HepG2 (cell line): ENCODE data around the gene AJUBA. TPM values are rescaled to one million over a fixed set of nuclear protein-coding genes. Genes with fewer than 3 reads are reported as not detected.

Experiments
- CEBPZ ChIP-seq: IDR thresholded peaks from 2 replicates; pipeline ENCODE4 v1.6.1; 2012; ENCODE audit warnings: low read length, improper control_type of control experiment
- ERF ChIP-seq: IDR thresholded peaks from 2 replicates; pipeline ENCODE4 v1.6.1; 2018; ENCODE audit warnings: missing biosample characterization, missing genetic modification reagents
- ETV6 ChIP-seq: sonication (generic); formaldehyde crosslinking; conservative IDR thresholded peaks from 2 replicates; pipeline ENCODE4 v1.4.0; 2020; ENCODE audit warnings: missing genetic modification reagents
- FUBP1 ChIP-seq: sonication (generic); formaldehyde crosslinking; IDR thresholded peaks from 2 replicates; pipeline ENCODE4 v1.5.1; 2020; ENCODE audit warnings: missing genetic modification reagents, mild to moderate bottlenecking, borderline replicate concordance
- MIER2 ChIP-seq: IDR thresholded peaks from 2 replicates; pipeline ENCODE4 v1.6.1; 2016; ENCODE audit warnings: missing biosample characterization, missing genetic modification reagents
- MLXIP ChIP-seq: sonication (generic); formaldehyde crosslinking; IDR thresholded peaks from 2 replicates; pipeline ENCODE4 v1.9.0; 2021; ENCODE audit warnings: missing genetic modification reagents, borderline replicate concordance
- MZF1 ChIP-seq: sonication (generic); formaldehyde crosslinking; IDR thresholded peaks from 2 replicates; pipeline ENCODE4 v1.8.1; 2023; ENCODE audit warnings: mild to moderate bottlenecking, missing genetic modification reagents, borderline replicate concordance
- SMAD1 ChIP-seq: sonication (generic); formaldehyde crosslinking; IDR thresholded peaks from 2 replicates; pipeline ENCODE4 v1.4.0; 2020; ENCODE audit warnings: missing genetic modification reagents, low read depth, mild to moderate bottlenecking, borderline replicate concordance
- ZBTB49 ChIP-seq: sonication (generic); formaldehyde crosslinking; IDR thresholded peaks from 2 replicates; pipeline ENCODE4 v1.4.0; 2020; ENCODE audit warnings: missing genetic modification reagents, borderline replicate concordance
- ZFYVE20 ChIP-seq: sonication (generic); formaldehyde crosslinking; IDR thresholded peaks from 2 replicates; pipeline ENCODE4 v1.8.0; 2023; ENCODE audit warnings: low read depth, mild to moderate bottlenecking, moderate library complexity, missing genetic modification reagents, borderline replicate concordance
- ZNF550 ChIP-seq: sonication (generic); formaldehyde crosslinking; IDR thresholded peaks from 2 replicates; pipeline ENCODE4 v1.4.0; 2020; ENCODE audit warnings: mild to moderate bottlenecking, missing genetic modification reagents, borderline replicate concordance
- ZNF747 ChIP-seq: sonication (generic); formaldehyde crosslinking; IDR thresholded peaks from 2 replicates; pipeline ENCODE4 v1.8.1; 2023; ENCODE audit warnings: missing genetic modification reagents, mild to moderate bottlenecking, borderline replicate concordance
- ZNF770 ChIP-seq: sonication (generic); formaldehyde crosslinking; IDR thresholded peaks from 2 replicates; pipeline ENCODE4 v1.5.0; 2020; ENCODE audit warnings: mild to moderate bottlenecking, missing genetic modification reagents
- ZSCAN9 ChIP-seq: IDR thresholded peaks from 2 replicates; pipeline ENCODE4 v1.6.1; 2016; ENCODE audit warnings: borderline replicate concordance
- polyA plus RNA-seq, 8 experiments: library from polyadenylated mRNA; depleted of rRNA in 3 of 8; stranded (reverse) in 7 of 8; unstranded in 1 of 8; fragments of >200 nt; fragmentation: Illumina TruSeq in 4 of 8; extraction: Trizol in 4 of 8; gene quantifications; 2 replicates each; pipeline versions ENCODE4 v1.2.1 to v1.2.3, GENCODE V29; 2011 to 2016; ENCODE audit warnings: low read depth in 4 of 8, missing spikeins in 1 of 8, mixed read lengths in 1 of 8; ENCODE audit not compliant: insufficient read depth in 1 of 8
- total RNA-seq, 5 experiments: library from RNA; depleted of rRNA; stranded (reverse); fragments of >200 nt; fragmentation: Illumina TruSeq; extraction: Trizol; gene quantifications; 2 replicates each; pipeline ENCODE4 v1.2.3, GENCODE V29; 2016; ENCODE audit warnings: low read depth in 1 of 5

The AJUBA gene
- total and polyA plus RNA-seq, 2 of the 13 experiments (the other 11 are each of a cell fraction or from before 2014, with no cell fraction given) = 157 to 241 TPM

GRCh38 chr14:22976620-22977433 lies 5.5 kb downstream of the AJUBA start (continued):
- TF ChIP-seq ETV6 (CRISPR knock-in tag) (peak; percentile 89), ZNF550 (CRISPR knock-in tag) (peak; percentile 59; the same call in 1 of the 2 replicates), CEBPZ (peak; percentile 37; the same call in 1 of the 2 replicates), SMAD1 (CRISPR knock-in tag) (0 out of 2 replicates have a peak, but pooled peaks have one; percentile 27), ERF (peak; percentile 98), MZF1 (0 out of 2 replicates have a peak, but pooled peaks have one; percentile 9), MLXIP (CRISPR knock-in tag) (no peak), ZSCAN9 (CRISPR knock-in tag) (peak; percentile 86), FUBP1 (peak; percentile 64; the same call in 1 of the 2 replicates), ZNF747 (CRISPR knock-in tag) (peak; percentile 98), ZFYVE20 (CRISPR knock-in tag) (no peak), MIER2 (CRISPR knock-in tag) (peak; percentile 74), ZNF770 (CRISPR knock-in tag) (no peak), ZBTB49 (CRISPR knock-in tag) (peak; percentile 57; the same call in 1 of the 2 replicates)
